GM19438 (cell line): ENCODE results near the gene MSRB1.
"Not testable (repeated sequence)": the region's sequence is repeated elsewhere in the genome, so short reads cannot be mapped to it uniquely, and the experiment has no call there.

Experiments used
- ATAC-seq: cut with Tn5 transposase; IDR thresholded peaks from one replicate; pipeline ENCODE4 v1.9.1; 2021; ENCODE audit warnings: low read depth; ENCODE audit not compliant: unreplicated experiment

Gene MSRB1

GRCh38 chr16:1903845-1904840, 38.9 kb downstream of the MSRB1 start:
- no peak for ATAC-seq

GRCh38 chr16:1903220-1903574, 39.8 kb downstream of the MSRB1 start:
- ATAC-seq = no peak

- ATAC-seq = no peak
These were observed 40.3 kb downstream of the MSRB1 start for GRCh38 chr16:1902547-1903219.

GRCh38 chr16:1900452-1900774, 42.6 kb downstream of the MSRB1 start:
- no peak for ATAC-seq

GRCh38 chr16:1899641-1900451, 43.2 kb downstream of the MSRB1 start:
- no peak for ATAC-seq

- not testable (repeated sequence) for ATAC-seq
These were observed 45.3 kb downstream of the MSRB1 start for GRCh38 chr16:1897692-1898091.

GRCh38 chr16:1895949-1896675, 46.9 kb downstream of the MSRB1 start:
- ATAC-seq = no peak

- no peak for ATAC-seq
These were observed 47.9 kb downstream of the MSRB1 start for GRCh38 chr16:1895068-1895467.

GRCh38 chr16:1890708-1891050, 52.3 kb downstream of the MSRB1 start:
- no peak for ATAC-seq

GRCh38 chr16:1890024-1890707, 52.8 kb downstream of the MSRB1 start:
- ATAC-seq = no peak
